Left lung (tissue), 10 donors: ENCODE measurements around the gene RNFT2. TPM values are rescaled to one million over a fixed set of nuclear protein-coding genes. Genes with fewer than 3 reads are reported as not detected.
A peak's percentile ranks its signal among the peaks of the same experiment; 100 is the strongest.

Experiments
- ATAC-seq: fragments of 200-7000 bp; cut with Tn5 transposase; one replicate; pipeline ENCODE4 v1.9.1; 2020; ENCODE audit warnings: moderate library complexity
- DNase-seq, 4 donors: peaks; one replicate each; pipeline ENCODE4 v3.0.0-alpha.2; 2013 to 2020
- H3K27ac ChIP-seq, 2 donors: fragments of 200-600 bp; sonication (generic) in 1 of 2; one replicate each; pipeline versions ENCODE4 v1.5.0 to v1.8.0; 2020 to 2021
- H3K27me3 ChIP-seq, 2 donors: fragments of 200-600 bp; sonication (generic) in 1 of 2; one replicate each; pipeline versions ENCODE4 v1.5.0 to v1.8.0; 2020 to 2021
- H3K36me3 ChIP-seq, 2 donors: fragments of 200-600 bp; sonication (generic) in 1 of 2; one replicate each; pipeline versions ENCODE4 v1.5.0 to v1.8.0; 2020 to 2021
- H3K4me1 ChIP-seq, 2 donors: fragments of 200-600 bp; one replicate each; pipeline ENCODE4 v1.8.0; 2021
- H3K4me3 ChIP-seq, 2 donors: fragments of 200-600 bp; sonication (generic) in 1 of 2; one replicate each; pipeline versions ENCODE4 v1.5.0 to v1.8.0; 2020 to 2021; ENCODE audit warnings: mild to moderate bottlenecking in 1 of 2
- H3K9me3 ChIP-seq, 2 donors: fragments of 200-600 bp; sonication (generic) in 1 of 2; one replicate each; pipeline versions ENCODE4 v1.5.0 to v1.8.0; 2020 to 2021
- intact Hi-C, 2 donors: fragments of 100-400 bp; cut with DNase I; formaldehyde crosslinking; loops; one replicate each; pipeline versions ENCODE4 v1.11.2 to v1.14.2; 2022
- polyA plus RNA-seq, 6 donors: library from polyadenylated mRNA; unstranded; fragments of 120-200 nt; gene quantifications; one replicate each; pipeline ENCODE4 v1.2.1, GENCODE V29; 2013; ENCODE audit not compliant: insufficient read length in 6 of 6
- total RNA-seq, 2 donors: library from RNA; stranded (reverse); fragmentation: NEBNext Ultra II Directional; extraction: Animal tissue kit (Norgen Biotek cat#: 25700); gene quantifications; one replicate each; pipeline ENCODE4 v1.2.1, GENCODE V29; 2021
- TF ChIP-seq, protein P1 (sequence below), 2 donors: fragments of 200-600 bp; sonication (generic) in 1 of 2; IDR thresholded peaks; one replicate each; pipeline versions ENCODE4 v1.5.0 to v1.8.0; 2021; ENCODE audit warnings: antibody characterized with exemption in 2 of 2
- donor health status: DM: no; HTN: yes; CAD: no.
- donor health status: DM: no; HTN: no; CAD: no.

Gene RNFT2
- total and polyA plus RNA-seq, 8 donors: 3.4 to 5.5 (median 3.9) TPM

DNA sequence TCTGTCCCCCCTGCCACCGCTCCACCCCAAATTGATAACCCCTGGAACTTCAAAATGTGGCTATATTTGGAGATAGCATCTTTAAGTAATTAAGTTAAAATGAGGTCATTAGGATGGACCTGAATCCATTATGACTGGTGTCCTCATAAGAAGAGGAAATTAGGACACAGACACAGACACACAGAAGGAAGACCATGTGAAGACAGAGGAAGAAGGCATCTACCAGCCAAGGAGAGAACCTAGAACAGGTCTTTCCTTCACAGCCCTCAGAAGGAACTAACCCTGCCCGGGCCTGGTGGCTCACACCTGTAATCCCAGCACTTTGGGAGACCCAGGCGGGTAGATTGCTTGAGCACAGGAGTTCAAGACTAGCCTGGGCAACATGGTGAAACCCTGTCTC lies 146.8 kb downstream of the RNFT2 start:
- H3K4me3 ChIP-seq: no peak overlapping the region
- no peaks in the 10 kb centered on the region for H3K9me3 ChIP-seq
- H3K27ac ChIP-seq: peak overlapping the region in 1 of 2 donors; percentile 64
- ATAC-seq (no peak), DNase-seq (no peak)
- intact Hi-C loops: no loop called here
- H3K4me1 ChIP-seq: peaks cover 8 to 42% of the 10 kb centered on the region in 2 donors
- no peaks in the 10 kb centered on the region for H3K36me3 ChIP-seq
- TF ChIP-seq, protein P1, sequence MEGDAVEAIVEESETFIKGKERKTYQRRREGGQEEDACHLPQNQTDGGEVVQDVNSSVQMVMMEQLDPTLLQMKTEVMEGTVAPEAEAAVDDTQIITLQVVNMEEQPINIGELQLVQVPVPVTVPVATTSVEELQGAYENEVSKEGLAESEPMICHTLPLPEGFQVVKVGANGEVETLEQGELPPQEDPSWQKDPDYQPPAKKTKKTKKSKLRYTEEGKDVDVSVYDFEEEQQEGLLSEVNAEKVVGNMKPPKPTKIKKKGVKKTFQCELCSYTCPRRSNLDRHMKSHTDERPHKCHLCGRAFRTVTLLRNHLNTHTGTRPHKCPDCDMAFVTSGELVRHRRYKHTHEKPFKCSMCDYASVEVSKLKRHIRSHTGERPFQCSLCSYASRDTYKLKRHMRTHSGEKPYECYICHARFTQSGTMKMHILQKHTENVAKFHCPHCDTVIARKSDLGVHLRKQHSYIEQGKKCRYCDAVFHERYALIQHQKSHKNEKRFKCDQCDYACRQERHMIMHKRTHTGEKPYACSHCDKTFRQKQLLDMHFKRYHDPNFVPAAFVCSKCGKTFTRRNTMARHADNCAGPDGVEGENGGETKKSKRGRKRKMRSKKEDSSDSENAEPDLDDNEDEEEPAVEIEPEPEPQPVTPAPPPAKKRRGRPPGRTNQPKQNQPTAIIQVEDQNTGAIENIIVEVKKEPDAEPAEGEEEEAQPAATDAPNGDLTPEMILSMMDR (IDR thresholded peaks at IDR 0.05): no peak
- peaks cover 39 to 70% of the 10 kb centered on the region in 2 donors for H3K27me3 ChIP-seq

DNA sequence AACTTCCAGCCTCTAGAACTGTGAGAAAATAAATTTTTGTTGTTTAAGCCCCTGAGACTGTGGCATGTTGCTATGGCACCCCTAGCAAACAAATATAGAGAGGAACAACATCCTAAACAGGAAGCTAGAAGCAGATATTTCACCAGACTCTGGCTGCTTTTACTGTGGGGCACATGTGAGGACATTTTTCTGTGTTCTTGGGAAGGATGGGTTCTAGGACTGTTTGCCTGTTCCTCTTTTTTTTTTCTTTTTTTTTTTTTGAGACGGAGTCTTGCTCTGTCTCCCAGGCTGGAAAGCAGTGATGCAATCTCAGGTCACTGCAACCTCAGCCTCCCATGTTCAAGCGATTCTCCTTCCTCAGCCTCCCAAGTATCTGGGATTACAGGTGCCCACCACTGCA lies 147.4 kb downstream of the RNFT2 start:
- TF ChIP-seq, protein P1 (IDR thresholded peaks at IDR 0.05): no peak
- no peak for DNase-seq
- Histone ChIP-seq H3K9me3 (no peaks in the 10 kb centered on the region), H3K27ac (peak overlapping the region in 1 of 2 donors; percentile 64), H3K27me3 (peaks cover 33 to 64% of the 10 kb centered on the region in 2 donors), H3K36me3 (no peaks in the 10 kb centered on the region), H3K4me3 (no peak overlapping the region), H3K4me1 (peaks cover 8 to 36% of the 10 kb centered on the region in 2 donors)
- intact Hi-C loops: no loop called here
- ATAC-seq: no peak

DNA sequence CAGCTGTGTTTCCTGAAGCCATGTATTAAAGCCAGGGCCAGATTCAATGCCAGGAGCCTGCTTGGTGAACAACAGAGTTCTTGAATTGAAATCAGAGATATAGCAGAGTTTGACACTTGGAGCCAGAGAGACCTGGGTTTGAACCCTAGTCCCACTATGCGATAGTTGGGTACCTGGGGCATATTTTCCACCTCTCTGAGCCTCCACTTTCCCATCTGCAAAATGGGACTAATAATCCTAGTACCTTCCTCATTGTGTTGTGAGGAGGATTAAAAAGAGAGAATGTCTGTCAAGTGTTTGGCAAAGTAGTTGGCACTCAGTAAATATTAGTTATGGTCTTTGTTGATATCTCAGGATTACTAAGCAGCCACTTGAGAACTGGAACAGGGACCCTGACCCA lies 149.1 kb downstream of the RNFT2 start:
- TF ChIP-seq, protein P1 (IDR thresholded peaks at IDR 0.05): no peak
- intact Hi-C loops: no loop called here
- peaks cover 15 to 46% of the 10 kb centered on the region in 2 donors for H3K27me3 ChIP-seq
- H3K9me3 ChIP-seq: no peaks in the 10 kb centered on the region
- ATAC-seq (no peak), DNase-seq (no peak)
- peaks cover 0 to 19% of the 10 kb centered on the region in 2 donors for H3K4me1 ChIP-seq
- H3K36me3 ChIP-seq: no peaks in the 10 kb centered on the region
- H3K4me3 ChIP-seq: no peak overlapping the region
- no peak overlapping the region for H3K27ac ChIP-seq

- TF ChIP-seq, protein P1 (IDR thresholded peaks at IDR 0.05): no peak
- Histone ChIP-seq H3K27ac (no peak overlapping the region), H3K36me3 (no peaks in the 10 kb centered on the region), H3K27me3 (peaks cover 9 to 43% of the 10 kb centered on the region in 2 donors), H3K4me1 (peaks cover 0 to 19% of the 10 kb centered on the region in 2 donors), H3K9me3 (no peaks in the 10 kb centered on the region), H3K4me3 (no peak overlapping the region)
- no peak for DNase-seq
- no peak for ATAC-seq
- intact Hi-C loops: no loop called here
These were observed 149.8 kb downstream of the RNFT2 start for GRCh38 chr12:116887897-116888296.

GRCh38 chr12:116890330-116890729 lies 152.2 kb downstream of the RNFT2 start:
- no peaks in the 10 kb centered on the region for H3K9me3 ChIP-seq
- no peak overlapping the region for H3K4me3 ChIP-seq
- intact Hi-C loops: no loop called here
- peaks cover 0 to 26% of the 10 kb centered on the region in 2 donors for H3K27me3 ChIP-seq
- ATAC-seq (no peak), DNase-seq (no peak)
- TF ChIP-seq, protein P1 (IDR thresholded peaks at IDR 0.05): no peak
- H3K27ac ChIP-seq: no peak overlapping the region
- H3K4me1 ChIP-seq: peaks cover 0 to 19% of the 10 kb centered on the region in 2 donors
- no peaks in the 10 kb centered on the region for H3K36me3 ChIP-seq
